Measurements from ENCODE around the gene SPATS2.

The SPATS2 gene

GRCh38 chr12:49451468-49452259, 84.4 kb downstream of the SPATS2 start:
- TF ChIP-seq SIN3A (IDR thresholded peaks at IDR 0.05; ENCODE audit: borderline replicate concordance, insufficient read depth, low read length) (no peak), REST (IDR thresholded peaks at IDR 0.05; ENCODE audit: insufficient read depth in 1 of 2, low read depth in 2 of 2, low read length in 2 of 2) (no peak), FOXP2 (optimal IDR thresholded peaks at IDR 0.05; ENCODE audit: borderline replicate concordance, extremely low read depth, extremely low read length, insufficient read depth) (no peak), POLR2AphosphoS5 (IDR thresholded peaks at IDR 0.05; ENCODE audit: low read depth, low read length) (no peak), TAF1 (IDR thresholded peaks at IDR 0.05; ENCODE audit: borderline replicate concordance, insufficient read depth, low read length) (no peak)

GRCh38 chr12:49455501-49455900, 88.2 kb downstream of the SPATS2 start:
- TF ChIP-seq REST (IDR thresholded peaks at IDR 0.05; ENCODE audit: insufficient read depth in 1 of 2, low read depth in 2 of 2, low read length in 2 of 2) (no peak), FOXP2 (optimal IDR thresholded peaks at IDR 0.05; ENCODE audit: borderline replicate concordance, extremely low read depth, extremely low read length, insufficient read depth) (no peak), SIN3A (IDR thresholded peaks at IDR 0.05; ENCODE audit: borderline replicate concordance, insufficient read depth, low read length) (no peak), POLR2AphosphoS5 (IDR thresholded peaks at IDR 0.05; ENCODE audit: low read depth, low read length) (no peak), TAF1 (IDR thresholded peaks at IDR 0.05; ENCODE audit: borderline replicate concordance, insufficient read depth, low read length) (no peak)

GRCh38 chr12:49456131-49456679, 88.9 kb downstream of the SPATS2 start:
- no peak for TF ChIP-seq POLR2AphosphoS5 (IDR thresholded peaks at IDR 0.05; ENCODE audit: low read depth, low read length)
- TF ChIP-seq SIN3A (IDR thresholded peaks at IDR 0.05; ENCODE audit: borderline replicate concordance, insufficient read depth, low read length): no peak
- TF ChIP-seq REST (IDR thresholded peaks at IDR 0.05; ENCODE audit: insufficient read depth in 1 of 2, low read depth in 2 of 2, low read length in 2 of 2): no peak
- no peak for TF ChIP-seq FOXP2 (optimal IDR thresholded peaks at IDR 0.05; ENCODE audit: borderline replicate concordance, extremely low read depth, extremely low read length, insufficient read depth)
- TF ChIP-seq TAF1 (IDR thresholded peaks at IDR 0.05; ENCODE audit: borderline replicate concordance, insufficient read depth, low read length): no peak

GRCh38 chr12:49458816-49459215, 91.6 kb downstream of the SPATS2 start:
- no peak for TF ChIP-seq FOXP2 (optimal IDR thresholded peaks at IDR 0.05; ENCODE audit: borderline replicate concordance, extremely low read depth, extremely low read length, insufficient read depth)
- no peak for TF ChIP-seq POLR2AphosphoS5 (IDR thresholded peaks at IDR 0.05; ENCODE audit: low read depth, low read length)
- TF ChIP-seq SIN3A (IDR thresholded peaks at IDR 0.05; ENCODE audit: borderline replicate concordance, insufficient read depth, low read length): no peak
- TF ChIP-seq TAF1 (IDR thresholded peaks at IDR 0.05; ENCODE audit: borderline replicate concordance, insufficient read depth, low read length): no peak

GRCh38 chr12:49461221-49461620, 94.0 kb downstream of the SPATS2 start:
- no peak for TF ChIP-seq POLR2AphosphoS5 (IDR thresholded peaks at IDR 0.05; ENCODE audit: low read depth, low read length)
- TF ChIP-seq FOXP2 (optimal IDR thresholded peaks at IDR 0.05; ENCODE audit: borderline replicate concordance, extremely low read depth, extremely low read length, insufficient read depth): no peak
- no peak for TF ChIP-seq TAF1 (IDR thresholded peaks at IDR 0.05; ENCODE audit: borderline replicate concordance, insufficient read depth, low read length)
- no peak for TF ChIP-seq REST (IDR thresholded peaks at IDR 0.05; ENCODE audit: insufficient read depth in 1 of 2, low read depth in 2 of 2, low read length in 2 of 2)
- no peak for TF ChIP-seq SIN3A (IDR thresholded peaks at IDR 0.05; ENCODE audit: borderline replicate concordance, insufficient read depth, low read length)

Measured in PFSK-1 (cell line).